Left lung (tissue), 10 donors: Measurements from ENCODE around the gene CNPY4. TPM values are rescaled to one million over a fixed set of nuclear protein-coding genes. Genes with fewer than 3 reads are reported as not detected.
A peak's percentile ranks its signal among the peaks of the same experiment; 100 is the strongest.

Source experiments
- ATAC-seq: fragments of 200-7000 bp; cut with Tn5 transposase; one replicate; pipeline ENCODE4 v1.9.1; 2020; ENCODE audit warnings: moderate library complexity
- DNase-seq, 4 donors: peaks; one replicate each; pipeline ENCODE4 v3.0.0-alpha.2; 2013 to 2020
- H3K27ac ChIP-seq, 2 donors: fragments of 200-600 bp; sonication (generic) in 1 of 2; one replicate each; pipeline versions ENCODE4 v1.5.0 to v1.8.0; 2020 to 2021
- H3K27me3 ChIP-seq, 2 donors: fragments of 200-600 bp; sonication (generic) in 1 of 2; one replicate each; pipeline versions ENCODE4 v1.5.0 to v1.8.0; 2020 to 2021
- H3K36me3 ChIP-seq, 2 donors: fragments of 200-600 bp; sonication (generic) in 1 of 2; one replicate each; pipeline versions ENCODE4 v1.5.0 to v1.8.0; 2020 to 2021
- H3K4me1 ChIP-seq, 2 donors: fragments of 200-600 bp; one replicate each; pipeline ENCODE4 v1.8.0; 2021
- H3K4me3 ChIP-seq, 2 donors: fragments of 200-600 bp; sonication (generic) in 1 of 2; one replicate each; pipeline versions ENCODE4 v1.5.0 to v1.8.0; 2020 to 2021; ENCODE audit warnings: mild to moderate bottlenecking in 1 of 2
- H3K9me3 ChIP-seq, 2 donors: fragments of 200-600 bp; sonication (generic) in 1 of 2; one replicate each; pipeline versions ENCODE4 v1.5.0 to v1.8.0; 2020 to 2021
- CTCF ChIP-seq, 2 donors: fragments of 200-600 bp; sonication (generic) in 1 of 2; IDR thresholded peaks; one replicate each; pipeline versions ENCODE4 v1.5.0 to v1.8.0; 2021; ENCODE audit warnings: antibody characterized with exemption in 2 of 2
- intact Hi-C, 2 donors: fragments of 100-400 bp; cut with DNase I; formaldehyde crosslinking; loops; one replicate each; pipeline versions ENCODE4 v1.11.2 to v1.14.2; 2022
- polyA plus RNA-seq, 6 donors: library from polyadenylated mRNA; unstranded; fragments of 120-200 nt; gene quantifications; one replicate each; pipeline ENCODE4 v1.2.1, GENCODE V29; 2013; ENCODE audit not compliant: insufficient read length in 6 of 6
- total RNA-seq, 2 donors: library from RNA; stranded (reverse); fragmentation: NEBNext Ultra II Directional; extraction: Animal tissue kit (Norgen Biotek cat#: 25700); gene quantifications; one replicate each; pipeline ENCODE4 v1.2.1, GENCODE V29; 2021
- donor health status: DM: no; HTN: yes; CAD: no.
- donor health status: DM: no; HTN: no; CAD: no.

Gene CNPY4
- total and polyA plus RNA-seq, 8 donors, result 15.1 to 54.1 (median 39.8) TPM

GRCh38 chr7:100148559-100149328 lies 29.3 kb downstream of the CNPY4 start, which contains the start of gene LAMTOR4:
LAMTOR4 (plus strand) TSS chr7:100148918; CDS start chr7:100148973, 55 bp downstream.
- no peak for TF ChIP-seq CTCF (IDR thresholded peaks at IDR 0.05)
- Histone ChIP-seq H3K4me1 (peaks cover 8 to 53% of the 10 kb centered on the region in 2 donors), H3K27me3 (no peaks in the 10 kb centered on the region), H3K27ac (peak within 1 kb of the TSS; percentile 67 to 84), H3K4me3 (peak within 1 kb of the TSS; percentile 74 to 82), H3K36me3 (peaks cover 0 to 15% of the 10 kb centered on the region in 2 donors), H3K9me3 (no peaks in the 10 kb centered on the region)
- ATAC-seq (peak; percentile 98), DNase-seq (peak; percentile 97 to 99 (median 98))
- intact Hi-C loops, result no loop called here

- intact Hi-C loops, result no loop called here
- H3K27me3 ChIP-seq, result no peaks in the 10 kb centered on the region
- H3K36me3 ChIP-seq, result peaks cover 0 to 46% of the 10 kb centered on the region in 2 donors
- peak overlapping the region in 1 of 2 donors; percentile 76 for H3K27ac ChIP-seq
- H3K4me3 ChIP-seq, result no peak overlapping the region
- no peaks in the 10 kb centered on the region for H3K9me3 ChIP-seq
- DNase-seq, result no peak
- H3K4me1 ChIP-seq, result peaks cover 12 to 89% of the 10 kb centered on the region in 2 donors
- no peak for TF ChIP-seq CTCF (IDR thresholded peaks at IDR 0.05)
- ATAC-seq, result no peak
Observed at GRCh38 chr7:100152404-100152803, 33.0 kb downstream of the CNPY4 start.

- no peak overlapping the region for H3K4me3 ChIP-seq
- H3K27ac ChIP-seq, result peak overlapping the region in 1 of 2 donors; percentile 76
- ATAC-seq (no peak), DNase-seq (no peak)
- H3K9me3 ChIP-seq, result no peaks in the 10 kb centered on the region
- peaks cover 0 to 46% of the 10 kb centered on the region in 2 donors for H3K36me3 ChIP-seq
- no peaks in the 10 kb centered on the region for H3K27me3 ChIP-seq
- intact Hi-C loops, result no loop called here
- H3K4me1 ChIP-seq, result peaks cover 13 to 90% of the 10 kb centered on the region in 2 donors
- no peak for TF ChIP-seq CTCF (IDR thresholded peaks at IDR 0.05)
Observed at GRCh38 chr7:100152937-100153666, 33.7 kb downstream of the CNPY4 start.

- intact Hi-C loops, result no loop called here
- H3K4me1 ChIP-seq, result peaks cover 14 to 89% of the 10 kb centered on the region in 2 donors
- H3K27me3 ChIP-seq, result no peaks in the 10 kb centered on the region
- no peak for DNase-seq
- no peak for ATAC-seq
- H3K36me3 ChIP-seq, result peaks cover 0 to 46% of the 10 kb centered on the region in 2 donors
- no peak for TF ChIP-seq CTCF (IDR thresholded peaks at IDR 0.05)
- peak overlapping the region in 1 of 2 donors; percentile 28 for H3K27ac ChIP-seq
- H3K4me3 ChIP-seq, result no peak overlapping the region
- H3K9me3 ChIP-seq, result no peaks in the 10 kb centered on the region
Observed at GRCh38 chr7:100153708-100154535, 34.5 kb downstream of the CNPY4 start.
